Endodermal cell (in vitro differentiated cells): Measurements from ENCODE around the gene CEBPE. TPM values are rescaled to one million over a fixed set of nuclear protein-coding genes. Genes with fewer than 3 reads are reported as not detected.

ENCODE experiments used
- DNase-seq: peaks from one replicate; pipeline ENCODE4 v3.0.0-alpha.2; 2017
- H3K27ac ChIP-seq: 2 replicates; pipeline ENCODE4 v1.5.1; 2013; ENCODE audit warnings: mild to moderate bottlenecking, low read depth, low read length, moderate library complexity
- H3K27me3 ChIP-seq: 2 replicates; pipeline ENCODE4 v1.6.1; 2013; ENCODE audit warnings: mild to moderate bottlenecking, low read length, moderate library complexity; ENCODE audit not compliant: insufficient read depth, control insufficient read depth, poor library complexity, severe bottlenecking
- H3K36me3 ChIP-seq: 2 replicates; pipeline ENCODE4 v1.7.0; 2013; ENCODE audit warnings: mild to moderate bottlenecking, low read length, moderate library complexity; ENCODE audit not compliant: control insufficient read depth, insufficient read depth
- H3K4me1 ChIP-seq: one replicate; pipeline ENCODE4 v1.7.0; 2013; ENCODE audit warnings: low read length; ENCODE audit not compliant: control insufficient read depth, insufficient read depth
- H3K4me3 ChIP-seq: 2 replicates; pipeline ENCODE4 v1.5.1; 2013; ENCODE audit warnings: mild to moderate bottlenecking, low read length, moderate library complexity
- H3K9ac ChIP-seq: 2 replicates; pipeline ENCODE4 v1.6.1; 2013; ENCODE audit warnings: mild to moderate bottlenecking, low read length, moderate library complexity; ENCODE audit not compliant: poor library complexity, severe bottlenecking; ENCODE audit errors: extremely low read depth
- H3K9me3 ChIP-seq: 2 replicates; pipeline ENCODE4 v1.6.1; 2013; ENCODE audit warnings: mild to moderate bottlenecking, low read length, moderate library complexity; ENCODE audit not compliant: control insufficient read depth
- H3K27ac Mint-ChIP-seq: 2 replicates; pipeline ENCODE4 v1.8.0; 2020; ENCODE audit warnings: mixed read lengths
- H3K27me3 Mint-ChIP-seq: 2 replicates; pipeline ENCODE4 v1.8.0; 2021; ENCODE audit warnings: mild to moderate bottlenecking, mixed read lengths; ENCODE audit not compliant: insufficient read depth
- H3K36me3 Mint-ChIP-seq: 2 replicates; pipeline ENCODE4 v1.8.0; 2020; ENCODE audit warnings: low read depth, mixed read lengths
- H3K4me1 Mint-ChIP-seq: 2 replicates; pipeline ENCODE4 v1.8.0; 2020; ENCODE audit warnings: mixed read lengths
- H3K4me3 Mint-ChIP-seq: 2 replicates; pipeline ENCODE4 v1.8.0; 2020; ENCODE audit warnings: mild to moderate bottlenecking, moderate library complexity, mixed read lengths
- H3K9me3 Mint-ChIP-seq: 2 replicates; pipeline ENCODE4 v1.8.0; 2020; ENCODE audit warnings: mild to moderate bottlenecking, mixed read lengths
- WGBS, 2 experiments: methylation state at CpG; one replicate each; pipeline versions ENCODE4 v1.1.5 to v1.1.7; 2013; ENCODE audit warnings: missing lambda C conversion rate in 2 of 2, mixed read lengths in 1 of 2; ENCODE audit not compliant: insufficient coverage in 1 of 2, insufficient read length in 1 of 2; 5-methylcytosine and 5-hydroxymethylcytosine counted together
- total RNA-seq, 2 donors: library from RNA; stranded (reverse); fragmentation: NEBNext Ultra II Directional in 1 of 2; extraction: Animal tissue kit (Norgen Biotek cat#: 25700) in 1 of 2; gene quantifications; 2 replicates in 1 of 2; 3 replicates in 1 of 2; pipeline ENCODE4 v1.2.1, GENCODE V29; 2021
- TF ChIP-seq, protein P1 (sequence below): fragments of 200-600 bp; sonication (generic); conservative IDR thresholded peaks from 2 replicates; pipeline ENCODE4 v1.5.0; 2021; ENCODE audit warnings: antibody characterized with exemption, mild to moderate bottlenecking

The CEBPE gene
- total RNA-seq, 2 donors from 2014 or later, result not detected

DNA sequence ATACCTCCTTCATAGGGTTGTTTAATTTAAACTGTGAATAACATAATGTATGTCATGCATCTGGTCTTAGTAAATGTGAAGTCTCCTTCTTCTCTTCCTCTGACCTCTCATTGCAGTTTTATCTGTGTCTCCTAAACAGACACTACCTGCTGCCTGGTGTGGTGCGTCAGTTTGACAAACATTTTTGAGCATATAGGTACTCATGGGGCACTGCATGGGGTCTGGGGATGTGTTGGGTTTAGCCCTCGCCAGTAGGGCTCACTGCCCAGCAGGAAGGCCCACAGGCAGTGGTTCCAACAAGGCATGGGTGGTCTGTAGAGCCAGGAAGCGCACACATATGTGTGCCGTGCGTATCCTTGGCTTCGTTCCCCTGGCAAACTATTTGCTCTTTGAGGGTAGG, 3.0 kb upstream of the CEBPE start:
- no peaks in the 10 kb centered on the region for H3K9me3 ChIP-seq
- Mint-ChIP-seq H3K4me3 (no peak overlapping the region), H3K27ac (no peak overlapping the region), H3K9me3 (no peaks in the 10 kb centered on the region), H3K4me1 (peaks cover 42% of the 10 kb centered on the region), H3K36me3 (no peaks in the 10 kb centered on the region), H3K27me3 (peaks cover 4% of the 10 kb centered on the region)
- no peak overlapping the region for H3K9ac ChIP-seq
- no peak overlapping the region for H3K27ac ChIP-seq
- no peaks in the 10 kb centered on the region for H3K36me3 ChIP-seq
- WGBS, 2 experiments, result 93 to 96% methylated on average over 5 to 6 of the region's 6 CpGs
- DNase-seq, result no peak
- H3K4me3 ChIP-seq, result no peak overlapping the region
- TF ChIP-seq, protein P1, sequence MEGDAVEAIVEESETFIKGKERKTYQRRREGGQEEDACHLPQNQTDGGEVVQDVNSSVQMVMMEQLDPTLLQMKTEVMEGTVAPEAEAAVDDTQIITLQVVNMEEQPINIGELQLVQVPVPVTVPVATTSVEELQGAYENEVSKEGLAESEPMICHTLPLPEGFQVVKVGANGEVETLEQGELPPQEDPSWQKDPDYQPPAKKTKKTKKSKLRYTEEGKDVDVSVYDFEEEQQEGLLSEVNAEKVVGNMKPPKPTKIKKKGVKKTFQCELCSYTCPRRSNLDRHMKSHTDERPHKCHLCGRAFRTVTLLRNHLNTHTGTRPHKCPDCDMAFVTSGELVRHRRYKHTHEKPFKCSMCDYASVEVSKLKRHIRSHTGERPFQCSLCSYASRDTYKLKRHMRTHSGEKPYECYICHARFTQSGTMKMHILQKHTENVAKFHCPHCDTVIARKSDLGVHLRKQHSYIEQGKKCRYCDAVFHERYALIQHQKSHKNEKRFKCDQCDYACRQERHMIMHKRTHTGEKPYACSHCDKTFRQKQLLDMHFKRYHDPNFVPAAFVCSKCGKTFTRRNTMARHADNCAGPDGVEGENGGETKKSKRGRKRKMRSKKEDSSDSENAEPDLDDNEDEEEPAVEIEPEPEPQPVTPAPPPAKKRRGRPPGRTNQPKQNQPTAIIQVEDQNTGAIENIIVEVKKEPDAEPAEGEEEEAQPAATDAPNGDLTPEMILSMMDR, result no peak
- no peaks in the 10 kb centered on the region for H3K27me3 ChIP-seq
- H3K4me1 ChIP-seq, result peaks cover 12% of the 10 kb centered on the region

- Mint-ChIP-seq H3K4me1 (peaks cover 47% of the 10 kb centered on the region), H3K27me3 (peaks cover 4% of the 10 kb centered on the region), H3K4me3 (no peak overlapping the region), H3K27ac (peak overlapping the region; percentile 58), H3K36me3 (no peaks in the 10 kb centered on the region), H3K9me3 (no peaks in the 10 kb centered on the region)
- peak; percentile 69 for DNase-seq
- H3K27me3 ChIP-seq, result no peaks in the 10 kb centered on the region
- H3K9ac ChIP-seq, result no peak overlapping the region
- no peaks in the 10 kb centered on the region for H3K36me3 ChIP-seq
- no peak overlapping the region for H3K27ac ChIP-seq
- H3K9me3 ChIP-seq, result no peaks in the 10 kb centered on the region
- H3K4me3 ChIP-seq, result no peak overlapping the region
- peaks cover 12% of the 10 kb centered on the region for H3K4me1 ChIP-seq
- TF ChIP-seq, protein P1, result no peak
- 57 to 67% methylated on average over 5 to 6 of the region's 6 CpGs for WGBS, 2 experiments
Observed at GRCh38 chr14:23121361-23121771, 2.3 kb upstream of the CEBPE start.

GRCh38 chr14:23120541-23121251, 1.6 kb upstream of the CEBPE start:
- H3K36me3 Mint-ChIP-seq, result no peaks in the 10 kb centered on the region
- no peaks in the 10 kb centered on the region for H3K27me3 ChIP-seq
- H3K4me3 Mint-ChIP-seq, result no peak overlapping the region
- TF ChIP-seq, protein P1, result peak; percentile 100
- no peak overlapping the region for H3K9ac ChIP-seq
- H3K27ac Mint-ChIP-seq, result peak overlapping the region; percentile 58
- 16 to 22% methylated on average over 8 to 9 of the region's 9 CpGs for WGBS, 2 experiments
- H3K36me3 ChIP-seq, result no peaks in the 10 kb centered on the region
- peaks cover 12% of the 10 kb centered on the region for H3K4me1 ChIP-seq
- no peaks in the 10 kb centered on the region for H3K9me3 ChIP-seq
- H3K4me1 Mint-ChIP-seq, result peaks cover 47% of the 10 kb centered on the region
- peaks cover 6% of the 10 kb centered on the region for H3K27me3 Mint-ChIP-seq
- H3K4me3 ChIP-seq, result no peak overlapping the region
- peak; percentile 96 for DNase-seq
- H3K9me3 Mint-ChIP-seq, result no peaks in the 10 kb centered on the region
- no peak overlapping the region for H3K27ac ChIP-seq
